Measurements from ENCODE around the gene RAX2.

GRCh38 chr19:3738477-3739220, 33.4 kb downstream of the RAX2 start:
- TF ChIP-seq CTCF (IDR thresholded peaks at IDR 0.05; ENCODE audit: control extremely low read depth in 1 of 3, insufficient read depth in 1 of 3, low read depth in 1 of 3, low read length in 3 of 3) (no peak), JUND (IDR thresholded peaks at IDR 0.05; ENCODE audit: low read length) (no peak), TAF7 (optimal IDR thresholded peaks at IDR 0.05; ENCODE audit: borderline replicate concordance, low read depth, low read length) (no peak), KDM1A (IDR thresholded peaks at IDR 0.05; ENCODE audit: borderline replicate concordance, low read length) (no peak), EP300 (IDR thresholded peaks at IDR 0.05; ENCODE audit: borderline replicate concordance in 1 of 2, low read depth in 2 of 2, low read length in 2 of 2) (no peak), TCF12 (IDR thresholded peaks at IDR 0.05; ENCODE audit: low read depth, low read length) (no peak), POLR2A (IDR thresholded peaks at IDR 0.05; ENCODE audit: control extremely low read depth in 1 of 2, low read depth in 2 of 2, low read length in 2 of 2) (no peak), USF2 (IDR thresholded peaks at IDR 0.05; ENCODE audit: low read length) (no peak), ZNF274 (IDR thresholded peaks at IDR 0.05; ENCODE audit: borderline replicate concordance, extremely low read depth, low read length) (no peak), HDAC6 (IDR thresholded peaks at IDR 0.05; ENCODE audit: low read depth, low read length) (no peak), RAD21 (IDR thresholded peaks at IDR 0.05 in 1 of 2, conservative IDR thresholded peaks at IDR 0.05 in 1 of 2; ENCODE audit: low read depth in 2 of 2, low read length in 2 of 2) (no peak), EZH2 (IDR thresholded peaks at IDR 0.05; ENCODE audit: low read depth, low read length, severe bottlenecking) (no peak)
